ENCODE results near the gene ABL2.

Gene ABL2

DNA sequence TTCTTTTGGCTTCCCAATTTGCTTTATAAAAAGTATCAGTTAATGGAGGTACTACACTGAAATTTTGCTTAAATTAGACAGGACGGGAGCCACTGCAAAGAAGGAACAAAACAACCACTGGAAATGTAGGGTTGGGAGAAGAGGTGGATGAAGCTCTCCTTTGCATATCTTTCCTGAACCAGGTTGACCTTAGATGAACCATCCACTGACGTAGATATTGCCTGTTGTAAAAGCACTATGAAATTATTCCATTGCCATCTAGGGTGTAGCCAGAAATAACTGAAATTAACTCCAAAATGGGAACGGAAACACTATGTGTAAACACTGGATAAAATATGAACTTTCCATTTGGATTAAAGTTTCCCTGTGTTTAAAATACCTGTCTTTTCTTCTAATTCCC lies 1.2 kb upstream of the ABL2 start:
- Histone ChIP-seq H3K23ac (ENCODE audit: low read depth, low read length, poor library complexity) (no peak overlapping the region), H2BK15ac (ENCODE audit: low read length) (no peak overlapping the region), H3K4ac (ENCODE audit: low read length) (no peak overlapping the region), H3K14ac (ENCODE audit: low read length) (no peak overlapping the region), H3K9me3 (replicated peaks in 1 of 2; ENCODE audit: control insufficient read depth in 2 of 2, insufficient read depth in 1 of 2, low read depth in 1 of 2, low read length in 2 of 2) (no peaks in the 10 kb centered on the region), H3K79me1 (ENCODE audit: low read depth, low read length) (peaks cover 2% of the 10 kb centered on the region), H3K36me3 (replicated peaks in 1 of 2; ENCODE audit: control insufficient read depth in 2 of 2, insufficient read depth in 2 of 2, low read length in 2 of 2) (peaks cover 0 to 7% of the 10 kb centered on the region in 2 donors), H4K91ac (ENCODE audit: low read depth, low read length, poor library complexity) (no peak overlapping the region), H2BK120ac (ENCODE audit: low read depth, low read length) (no peak overlapping the region), H4K8ac (ENCODE audit: low read depth, low read length) (no peak overlapping the region), H3K9ac (ENCODE audit: low read depth, low read length, poor library complexity) (no peak overlapping the region), H2AFZ (ENCODE audit: low read length) (no peak overlapping the region), H3K18ac (ENCODE audit: low read length) (no peak overlapping the region), H2BK12ac (ENCODE audit: low read length) (no peak overlapping the region), H3K4me2 (ENCODE audit: insufficient read depth, low read length, poor library complexity, severe bottlenecking) (no peak overlapping the region), H3K4me3 (ENCODE audit: low read length in 2 of 2) (no peak overlapping the region), H3K4me1 (ENCODE audit: control insufficient read depth in 2 of 2, insufficient read depth in 1 of 2, low read depth in 1 of 2, low read length in 2 of 2) (peaks cover 2 to 4% of the 10 kb centered on the region in 2 donors), H2AK5ac (ENCODE audit: low read depth, low read length) (no peak overlapping the region), H3K27me3 (ENCODE audit: control insufficient read depth in 3 of 3, insufficient read depth in 3 of 3, low read depth in 1 of 3, low read length in 3 of 3) (no peaks in the 10 kb centered on the region), H2BK5ac (ENCODE audit: low read length) (no peak overlapping the region), H3K27ac (replicated peaks; ENCODE audit: low read length) (no peak overlapping the region)
- WGBS, 2 donors (ENCODE audit: extremely low coverage in 2 of 2, insufficient read length in 2 of 2, insufficient replicate concordance in 1 of 2), result no CpG with 5 or more reads among the region's 3 CpGs
- DNase-seq (ENCODE audit: low spot score), result no peak

GRCh38 chr1:179230251-179230650 lies 774 bp upstream of the ABL2 start:
- peak overlapping the region in 1 of 2 donors; percentile 74 for H3K4me3 ChIP-seq (ENCODE audit: low read length in 2 of 2)

GRCh38 chr1:179228783-179229213 lies 679 bp downstream of the ABL2 start:
- peak; percentile 37 for DNase-seq (ENCODE audit: low spot score)
- Histone ChIP-seq H3K36me3 (replicated peaks in 1 of 2; ENCODE audit: control insufficient read depth in 2 of 2, insufficient read depth in 2 of 2, low read length in 2 of 2) (peaks cover 3 to 21% of the 10 kb centered on the region in 2 donors), H2AFZ (ENCODE audit: low read length) (peak overlapping the region; percentile 96)

More at GRCh38 chr1:179230251-179230650, 774 bp upstream of the ABL2 start:
- Histone ChIP-seq H2AK5ac (ENCODE audit: low read depth, low read length) (no peak overlapping the region), H2BK15ac (ENCODE audit: low read length) (no peak overlapping the region), H3K27ac (replicated peaks; ENCODE audit: low read length) (no peak overlapping the region), H3K27me3 (ENCODE audit: control insufficient read depth in 3 of 3, insufficient read depth in 3 of 3, low read depth in 1 of 3, low read length in 3 of 3) (no peaks in the 10 kb centered on the region), H3K79me1 (ENCODE audit: low read depth, low read length) (peaks cover 2% of the 10 kb centered on the region), H4K91ac (ENCODE audit: low read depth, low read length, poor library complexity) (no peak overlapping the region), H3K18ac (ENCODE audit: low read length) (no peak overlapping the region), H2BK5ac (ENCODE audit: low read length) (no peak overlapping the region), H3K36me3 (replicated peaks in 1 of 2; ENCODE audit: control insufficient read depth in 2 of 2, insufficient read depth in 2 of 2, low read length in 2 of 2) (peaks cover 0 to 9% of the 10 kb centered on the region in 2 donors), H2BK120ac (ENCODE audit: low read depth, low read length) (no peak overlapping the region), H3K9me3 (replicated peaks in 1 of 2; ENCODE audit: control insufficient read depth in 2 of 2, insufficient read depth in 1 of 2, low read depth in 1 of 2, low read length in 2 of 2) (no peaks in the 10 kb centered on the region), H3K14ac (ENCODE audit: low read length) (no peak overlapping the region), H2BK12ac (ENCODE audit: low read length) (no peak overlapping the region), H4K8ac (ENCODE audit: low read depth, low read length) (no peak overlapping the region), H3K9ac (ENCODE audit: low read depth, low read length, poor library complexity) (no peak overlapping the region), H2AFZ (ENCODE audit: low read length) (peak overlapping the region; percentile 96), H3K4me1 (ENCODE audit: control insufficient read depth in 2 of 2, insufficient read depth in 1 of 2, low read depth in 1 of 2, low read length in 2 of 2) (peaks cover 2 to 4% of the 10 kb centered on the region in 2 donors), H3K4ac (ENCODE audit: low read length) (no peak overlapping the region), H3K4me2 (ENCODE audit: insufficient read depth, low read length, poor library complexity, severe bottlenecking) (no peak overlapping the region), H3K23ac (ENCODE audit: low read depth, low read length, poor library complexity) (no peak overlapping the region)
- DNase-seq (ENCODE audit: low spot score), result no peak
- no CpG with 5 or more reads among the region's 5 CpGs for WGBS, 2 donors (ENCODE audit: extremely low coverage in 2 of 2, insufficient read length in 2 of 2, insufficient replicate concordance in 1 of 2)

DNA sequence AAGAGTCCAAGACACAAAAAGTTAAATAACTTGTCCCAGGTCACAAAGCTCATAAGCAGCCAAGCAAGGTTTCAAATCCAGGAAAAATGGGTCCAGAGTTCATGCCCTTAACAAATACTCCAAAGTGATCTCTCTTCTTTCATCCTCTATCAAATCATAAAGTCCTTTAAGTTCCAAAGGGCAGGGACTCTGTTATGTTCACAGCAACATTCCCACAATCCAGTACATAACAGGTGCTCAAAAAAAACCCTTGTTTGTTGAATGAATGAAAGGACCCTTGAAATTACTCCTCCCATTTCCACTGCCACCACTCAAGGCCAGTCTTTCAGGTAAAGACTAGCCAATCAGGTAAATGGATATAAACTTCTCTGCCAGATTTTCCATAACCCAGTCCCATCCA lies 2.7 kb downstream of the ABL2 start:
- no peak overlapping the region for H3K4ac ChIP-seq (ENCODE audit: low read length)

More at GRCh38 chr1:179228783-179229213, 679 bp downstream of the ABL2 start:
- Histone ChIP-seq H3K14ac (ENCODE audit: low read length) (no peak overlapping the region), H3K27ac (replicated peaks; ENCODE audit: low read length) (peak overlapping the region; percentile 89), H2BK12ac (ENCODE audit: low read length) (no peak overlapping the region), H3K9me3 (replicated peaks in 1 of 2; ENCODE audit: control insufficient read depth in 2 of 2, insufficient read depth in 1 of 2, low read depth in 1 of 2, low read length in 2 of 2) (no peaks in the 10 kb centered on the region), H3K9ac (ENCODE audit: low read depth, low read length, poor library complexity) (peak overlapping the region; percentile 57), H2BK5ac (ENCODE audit: low read length) (peak overlapping the region; percentile 97), H3K4me1 (ENCODE audit: control insufficient read depth in 2 of 2, insufficient read depth in 1 of 2, low read depth in 1 of 2, low read length in 2 of 2) (peaks cover 2 to 4% of the 10 kb centered on the region in 2 donors), H4K91ac (ENCODE audit: low read depth, low read length, poor library complexity) (no peak overlapping the region), H2BK120ac (ENCODE audit: low read depth, low read length) (peak overlapping the region; percentile 85), H3K4me3 (ENCODE audit: low read length in 2 of 2) (peak overlapping the region; percentile 74 to 98), H2AK5ac (ENCODE audit: low read depth, low read length) (no peak overlapping the region), H4K8ac (ENCODE audit: low read depth, low read length) (no peak overlapping the region), H2BK15ac (ENCODE audit: low read length) (no peak overlapping the region), H3K4me2 (ENCODE audit: insufficient read depth, low read length, poor library complexity, severe bottlenecking) (peak overlapping the region; percentile 58), H3K18ac (ENCODE audit: low read length) (peak overlapping the region; percentile 8), H3K4ac (ENCODE audit: low read length) (no peak overlapping the region), H3K27me3 (ENCODE audit: control insufficient read depth in 3 of 3, insufficient read depth in 3 of 3, low read depth in 1 of 3, low read length in 3 of 3) (no peaks in the 10 kb centered on the region), H3K23ac (ENCODE audit: low read depth, low read length, poor library complexity) (peak overlapping the region; percentile 90), H3K79me1 (ENCODE audit: low read depth, low read length) (peaks cover 2% of the 10 kb centered on the region)
- no CpG with 5 or more reads among the region's 19 CpGs for WGBS, 2 donors (ENCODE audit: extremely low coverage in 2 of 2, insufficient read length in 2 of 2, insufficient replicate concordance in 1 of 2)

More for the DNA sequence above, 2.7 kb downstream of the ABL2 start:
- H3K4me2 ChIP-seq (ENCODE audit: insufficient read depth, low read length, poor library complexity, severe bottlenecking), result no peak overlapping the region
- no peak overlapping the region for H3K18ac ChIP-seq (ENCODE audit: low read length)
- H3K27me3 ChIP-seq (ENCODE audit: control insufficient read depth in 3 of 3, insufficient read depth in 3 of 3, low read depth in 1 of 3, low read length in 3 of 3), result no peaks in the 10 kb centered on the region
- H2BK15ac ChIP-seq (ENCODE audit: low read length), result no peak overlapping the region
- no peak overlapping the region for H4K91ac ChIP-seq (ENCODE audit: low read depth, low read length, poor library complexity)
- peaks cover 3 to 28% of the 10 kb centered on the region in 2 donors for H3K36me3 ChIP-seq (replicated peaks in 1 of 2; ENCODE audit: control insufficient read depth in 2 of 2, insufficient read depth in 2 of 2, low read length in 2 of 2)
- H3K79me1 ChIP-seq (ENCODE audit: low read depth, low read length), result peaks cover 2% of the 10 kb centered on the region
- H2AK5ac ChIP-seq (ENCODE audit: low read depth, low read length), result no peak overlapping the region
- H3K14ac ChIP-seq (ENCODE audit: low read length), result no peak overlapping the region
- H2BK120ac ChIP-seq (ENCODE audit: low read depth, low read length), result no peak overlapping the region
- H2BK12ac ChIP-seq (ENCODE audit: low read length), result no peak overlapping the region
- no peak overlapping the region for H2AFZ ChIP-seq (ENCODE audit: low read length)
- no peak overlapping the region for H3K4me3 ChIP-seq (ENCODE audit: low read length in 2 of 2)
- H3K27ac ChIP-seq (replicated peaks; ENCODE audit: low read length), result no peak overlapping the region
- no peak overlapping the region for H2BK5ac ChIP-seq (ENCODE audit: low read length)
- DNase-seq (ENCODE audit: low spot score), result no peak
- H4K8ac ChIP-seq (ENCODE audit: low read depth, low read length), result no peak overlapping the region
- H3K9me3 ChIP-seq (replicated peaks in 1 of 2; ENCODE audit: control insufficient read depth in 2 of 2, insufficient read depth in 1 of 2, low read depth in 1 of 2, low read length in 2 of 2), result no peaks in the 10 kb centered on the region
- H3K4me1 ChIP-seq (ENCODE audit: control insufficient read depth in 2 of 2, insufficient read depth in 1 of 2, low read depth in 1 of 2, low read length in 2 of 2), result peaks cover 2 to 4% of the 10 kb centered on the region in 2 donors
- H3K9ac ChIP-seq (ENCODE audit: low read depth, low read length, poor library complexity), result no peak overlapping the region
- H3K23ac ChIP-seq (ENCODE audit: low read depth, low read length, poor library complexity), result no peak overlapping the region

Data from neuronal stem cell (in vitro differentiated cells).